ENCODE data around the gene TSTD2.
A peak's percentile ranks its signal among the peaks of the same experiment; 100 is the strongest.

Gene TSTD2

DNA sequence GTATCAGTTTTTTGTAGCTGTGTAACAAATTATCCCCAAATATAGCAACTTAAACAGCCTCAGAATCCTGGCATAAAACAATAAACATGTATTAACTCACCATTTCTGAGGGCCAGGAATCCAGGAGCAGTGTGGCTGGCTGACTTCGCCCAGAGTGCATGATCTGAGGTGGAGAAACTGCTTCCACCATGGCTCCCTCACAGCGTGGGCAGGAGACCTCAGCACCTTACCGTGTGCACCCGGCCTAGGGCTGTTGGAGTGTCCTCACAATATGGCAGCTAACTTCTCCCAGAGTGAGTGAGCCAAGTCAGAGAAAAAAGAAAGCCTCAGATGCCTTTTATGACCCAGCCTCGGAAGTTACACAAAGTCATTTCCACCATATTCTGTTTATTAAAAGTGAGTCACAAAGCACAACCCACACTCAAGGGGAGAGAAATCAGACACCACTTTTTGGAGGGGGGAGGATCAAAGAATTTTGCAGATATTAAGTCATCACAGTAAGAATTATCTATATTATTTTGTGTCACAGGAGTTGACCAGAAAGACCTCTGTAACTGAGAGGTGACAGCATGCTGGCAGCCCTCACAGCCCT is 59.6 kb downstream of the TSTD2 start:
- no peak overlapping the region for H4K8ac ChIP-seq (ENCODE audit: low read depth, low read length)
- no peaks in the 10 kb centered on the region for H3K36me3 ChIP-seq (replicated peaks in 1 of 2; ENCODE audit: control insufficient read depth in 2 of 2, insufficient read depth in 2 of 2, low read length in 2 of 2)
- no peak overlapping the region for H3K9ac ChIP-seq (ENCODE audit: low read depth, low read length, poor library complexity)
- H2BK12ac ChIP-seq (ENCODE audit: low read length), result no peak overlapping the region
- no peak overlapping the region for H3K27ac ChIP-seq (replicated peaks; ENCODE audit: low read length)
- H2AK5ac ChIP-seq (ENCODE audit: low read depth, low read length), result no peak overlapping the region
- WGBS, 2 donors (ENCODE audit: extremely low coverage in 2 of 2, insufficient read length in 2 of 2, insufficient replicate concordance in 1 of 2), result no CpG with 5 or more reads among the region's 5 CpGs
- H3K9me3 ChIP-seq (replicated peaks in 1 of 2; ENCODE audit: control insufficient read depth in 2 of 2, insufficient read depth in 1 of 2, low read depth in 1 of 2, low read length in 2 of 2), result no peaks in the 10 kb centered on the region
- no peak overlapping the region for H3K23ac ChIP-seq (ENCODE audit: low read depth, low read length, poor library complexity)
- peaks cover 0 to 3% (median 0%) of the 10 kb centered on the region in 3 experiments for H3K27me3 ChIP-seq (ENCODE audit: control insufficient read depth in 3 of 3, insufficient read depth in 3 of 3, low read depth in 1 of 3, low read length in 3 of 3)
- H3K14ac ChIP-seq (ENCODE audit: low read length), result no peak overlapping the region
- H3K79me1 ChIP-seq (ENCODE audit: low read depth, low read length), result no peaks in the 10 kb centered on the region
- H3K4me3 ChIP-seq (ENCODE audit: low read length in 2 of 2), result no peak overlapping the region
- no peak overlapping the region for H2BK120ac ChIP-seq (ENCODE audit: low read depth, low read length)
- H3K4me2 ChIP-seq (ENCODE audit: insufficient read depth, low read length, poor library complexity, severe bottlenecking), result no peak overlapping the region
- H2BK5ac ChIP-seq (ENCODE audit: low read length), result no peak overlapping the region
- no peak overlapping the region for H4K91ac ChIP-seq (ENCODE audit: low read depth, low read length, poor library complexity)
- DNase-seq (ENCODE audit: low spot score), result no peak
- H3K18ac ChIP-seq (ENCODE audit: low read length), result no peak overlapping the region
- no peak overlapping the region for H3K4ac ChIP-seq (ENCODE audit: low read length)
- no peaks in the 10 kb centered on the region for H3K4me1 ChIP-seq (ENCODE audit: control insufficient read depth in 2 of 2, insufficient read depth in 1 of 2, low read depth in 1 of 2, low read length in 2 of 2)
- no peak overlapping the region for H2AFZ ChIP-seq (ENCODE audit: low read length)
- H2BK15ac ChIP-seq (ENCODE audit: low read length), result no peak overlapping the region

DNA sequence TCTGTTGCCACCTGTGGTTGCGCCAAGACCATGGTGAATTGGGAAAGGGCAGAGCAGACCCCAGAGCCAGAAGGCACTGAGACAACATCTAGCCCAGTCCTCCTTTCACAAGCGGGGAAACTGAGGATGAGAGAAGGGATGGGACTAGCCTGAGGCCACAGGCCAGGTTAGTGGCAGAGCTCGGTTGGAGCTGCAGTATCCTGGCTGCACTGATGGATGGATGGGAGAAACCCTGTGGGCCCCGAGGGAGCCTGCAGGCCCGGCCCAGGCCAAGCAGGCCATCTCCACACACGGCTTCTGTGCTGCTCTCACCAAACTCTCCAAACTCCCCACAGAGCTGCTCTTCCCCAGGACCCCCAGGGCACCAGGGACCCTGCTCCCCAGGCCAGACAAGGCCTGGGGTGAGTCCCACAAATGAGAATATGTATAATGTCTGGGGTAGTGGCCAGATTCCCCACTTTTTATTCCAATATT is 60.2 kb downstream of the TSTD2 start:
- Histone ChIP-seq H3K14ac (ENCODE audit: low read length) (no peak overlapping the region), H3K4me2 (ENCODE audit: insufficient read depth, low read length, poor library complexity, severe bottlenecking) (no peak overlapping the region), H3K27ac (replicated peaks; ENCODE audit: low read length) (no peak overlapping the region), H3K23ac (ENCODE audit: low read depth, low read length, poor library complexity) (peak overlapping the region; percentile 26), H2AK5ac (ENCODE audit: low read depth, low read length) (no peak overlapping the region), H2BK12ac (ENCODE audit: low read length) (no peak overlapping the region), H2BK120ac (ENCODE audit: low read depth, low read length) (no peak overlapping the region), H4K91ac (ENCODE audit: low read depth, low read length, poor library complexity) (no peak overlapping the region), H2BK5ac (ENCODE audit: low read length) (no peak overlapping the region), H3K36me3 (replicated peaks in 1 of 2; ENCODE audit: control insufficient read depth in 2 of 2, insufficient read depth in 2 of 2, low read length in 2 of 2) (no peaks in the 10 kb centered on the region), H4K8ac (ENCODE audit: low read depth, low read length) (peak overlapping the region; percentile 66), H2AFZ (ENCODE audit: low read length) (no peak overlapping the region), H2BK15ac (ENCODE audit: low read length) (no peak overlapping the region), H3K4me3 (ENCODE audit: low read length in 2 of 2) (no peak overlapping the region), H3K79me1 (ENCODE audit: low read depth, low read length) (no peaks in the 10 kb centered on the region), H3K18ac (ENCODE audit: low read length) (peak overlapping the region; percentile 57), H3K9ac (ENCODE audit: low read depth, low read length, poor library complexity) (no peak overlapping the region), H3K9me3 (replicated peaks in 1 of 2; ENCODE audit: control insufficient read depth in 2 of 2, insufficient read depth in 1 of 2, low read depth in 1 of 2, low read length in 2 of 2) (no peaks in the 10 kb centered on the region), H3K27me3 (ENCODE audit: control insufficient read depth in 3 of 3, insufficient read depth in 3 of 3, low read depth in 1 of 3, low read length in 3 of 3) (no peaks in the 10 kb centered on the region), H3K4me1 (ENCODE audit: control insufficient read depth in 2 of 2, insufficient read depth in 1 of 2, low read depth in 1 of 2, low read length in 2 of 2) (no peaks in the 10 kb centered on the region), H3K4ac (ENCODE audit: low read length) (no peak overlapping the region)
- WGBS, 2 donors (ENCODE audit: extremely low coverage in 2 of 2, insufficient read length in 2 of 2, insufficient replicate concordance in 1 of 2), result no CpG with 5 or more reads among the region's 6 CpGs
- no peak for DNase-seq (ENCODE audit: low spot score)

DNA sequence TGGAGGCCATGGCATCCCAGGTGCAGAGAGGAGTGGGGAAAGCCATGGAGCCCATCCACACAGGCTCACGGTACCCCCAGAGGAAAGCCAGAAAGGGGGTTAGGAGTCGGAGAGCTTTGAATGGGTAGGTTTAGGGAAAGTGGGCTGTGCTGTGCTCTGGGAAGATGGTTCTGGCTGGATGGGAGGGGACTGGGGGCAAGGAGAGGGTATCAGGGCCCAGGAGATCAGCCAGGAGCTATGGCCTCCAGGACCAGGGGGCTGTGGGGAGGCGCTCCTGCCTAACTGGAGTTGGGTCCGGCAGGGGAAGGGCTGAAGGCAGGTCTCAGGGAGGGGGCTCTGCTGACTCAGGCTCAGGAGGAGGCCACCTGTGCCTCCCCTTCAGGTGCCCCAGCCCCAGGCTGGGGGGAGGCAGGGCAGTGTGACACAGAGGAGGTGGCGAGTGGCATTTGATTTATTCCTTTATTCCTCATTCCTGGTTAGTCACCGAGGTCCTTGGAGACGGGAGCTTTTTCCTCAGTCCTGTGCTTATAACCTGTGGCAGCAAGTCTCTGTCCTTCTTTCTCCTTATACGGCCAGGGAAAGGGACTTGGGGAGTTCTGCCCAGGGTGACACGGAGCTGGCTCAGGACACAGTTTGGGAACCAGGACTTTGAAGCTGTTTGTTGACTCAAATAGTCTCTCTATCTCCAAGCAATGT is 60.8 kb downstream of the TSTD2 start:
- no peak overlapping the region for H3K27ac ChIP-seq (replicated peaks; ENCODE audit: low read length)

DNA sequence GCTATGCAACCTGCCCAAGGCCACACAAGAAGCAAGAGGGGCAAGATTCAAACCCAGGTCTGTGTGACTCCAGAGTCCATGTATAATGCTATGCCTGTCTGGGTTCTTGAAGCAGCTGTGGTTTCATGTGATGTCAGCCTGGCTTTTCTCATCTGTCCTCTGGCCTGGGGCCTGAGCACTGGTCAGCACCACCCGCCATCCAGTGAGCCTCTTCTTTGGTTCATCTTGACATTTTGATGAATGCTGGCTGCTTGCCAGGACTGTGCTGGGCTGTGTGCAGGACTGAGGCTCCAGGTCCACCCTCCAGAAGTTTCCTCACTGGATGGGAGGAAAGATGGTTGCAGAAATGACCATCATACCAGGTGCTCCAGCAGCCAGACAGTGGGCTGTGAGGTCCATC is 61.5 kb downstream of the TSTD2 start:
- H2BK5ac ChIP-seq (ENCODE audit: low read length), result no peak overlapping the region
- no peak overlapping the region for H3K23ac ChIP-seq (ENCODE audit: low read depth, low read length, poor library complexity)
- H3K14ac ChIP-seq (ENCODE audit: low read length), result no peak overlapping the region
- DNase-seq (ENCODE audit: low spot score), result no peak
- H2AFZ ChIP-seq (ENCODE audit: low read length), result no peak overlapping the region
- WGBS, 2 donors (ENCODE audit: extremely low coverage in 2 of 2, insufficient read length in 2 of 2, insufficient replicate concordance in 1 of 2), result no CpG with 5 or more reads among the region's 1 CpG
- H3K36me3 ChIP-seq (replicated peaks in 1 of 2; ENCODE audit: control insufficient read depth in 2 of 2, insufficient read depth in 2 of 2, low read length in 2 of 2), result no peaks in the 10 kb centered on the region
- H3K27ac ChIP-seq (replicated peaks; ENCODE audit: low read length), result no peak overlapping the region
- H3K18ac ChIP-seq (ENCODE audit: low read length), result no peak overlapping the region
- H3K4me2 ChIP-seq (ENCODE audit: insufficient read depth, low read length, poor library complexity, severe bottlenecking), result no peak overlapping the region
- no peak overlapping the region for H4K8ac ChIP-seq (ENCODE audit: low read depth, low read length)
- no peak overlapping the region for H2AK5ac ChIP-seq (ENCODE audit: low read depth, low read length)
- H4K91ac ChIP-seq (ENCODE audit: low read depth, low read length, poor library complexity), result no peak overlapping the region
- H3K27me3 ChIP-seq (ENCODE audit: control insufficient read depth in 3 of 3, insufficient read depth in 3 of 3, low read depth in 1 of 3, low read length in 3 of 3), result peaks cover 0 to 2% (median 0%) of the 10 kb centered on the region in 3 experiments
- no peak overlapping the region for H2BK12ac ChIP-seq (ENCODE audit: low read length)
- H3K4me3 ChIP-seq (ENCODE audit: low read length in 2 of 2), result no peak overlapping the region
- H2BK15ac ChIP-seq (ENCODE audit: low read length), result no peak overlapping the region
- H2BK120ac ChIP-seq (ENCODE audit: low read depth, low read length), result no peak overlapping the region
- no peaks in the 10 kb centered on the region for H3K9me3 ChIP-seq (replicated peaks in 1 of 2; ENCODE audit: control insufficient read depth in 2 of 2, insufficient read depth in 1 of 2, low read depth in 1 of 2, low read length in 2 of 2)
- H3K9ac ChIP-seq (ENCODE audit: low read depth, low read length, poor library complexity), result no peak overlapping the region
- H3K79me1 ChIP-seq (ENCODE audit: low read depth, low read length), result no peaks in the 10 kb centered on the region
- no peaks in the 10 kb centered on the region for H3K4me1 ChIP-seq (ENCODE audit: control insufficient read depth in 2 of 2, insufficient read depth in 1 of 2, low read depth in 1 of 2, low read length in 2 of 2)
- H3K4ac ChIP-seq (ENCODE audit: low read length), result no peak overlapping the region

More for the DNA sequence above, 60.8 kb downstream of the TSTD2 start:
- H3K4ac ChIP-seq (ENCODE audit: low read length), result no peak overlapping the region
- no peak overlapping the region for H2BK15ac ChIP-seq (ENCODE audit: low read length)
- no peaks in the 10 kb centered on the region for H3K36me3 ChIP-seq (replicated peaks in 1 of 2; ENCODE audit: control insufficient read depth in 2 of 2, insufficient read depth in 2 of 2, low read length in 2 of 2)
- H2BK5ac ChIP-seq (ENCODE audit: low read length), result no peak overlapping the region
- no CpG with 5 or more reads among the region's 9 CpGs for WGBS, 2 donors (ENCODE audit: extremely low coverage in 2 of 2, insufficient read length in 2 of 2, insufficient replicate concordance in 1 of 2)
- peak overlapping the region; percentile 31 for H2BK12ac ChIP-seq (ENCODE audit: low read length)
- no peaks in the 10 kb centered on the region for H3K9me3 ChIP-seq (replicated peaks in 1 of 2; ENCODE audit: control insufficient read depth in 2 of 2, insufficient read depth in 1 of 2, low read depth in 1 of 2, low read length in 2 of 2)
- no peak overlapping the region for H3K14ac ChIP-seq (ENCODE audit: low read length)
- no peak overlapping the region for H3K9ac ChIP-seq (ENCODE audit: low read depth, low read length, poor library complexity)
- H2AK5ac ChIP-seq (ENCODE audit: low read depth, low read length), result no peak overlapping the region
- H3K4me3 ChIP-seq (ENCODE audit: low read length in 2 of 2), result no peak overlapping the region
- DNase-seq (ENCODE audit: low spot score), result no peak
- no peak overlapping the region for H4K8ac ChIP-seq (ENCODE audit: low read depth, low read length)
- H3K18ac ChIP-seq (ENCODE audit: low read length), result peak overlapping the region; percentile 36
- no peaks in the 10 kb centered on the region for H3K79me1 ChIP-seq (ENCODE audit: low read depth, low read length)
- peak overlapping the region; percentile 26 for H3K23ac ChIP-seq (ENCODE audit: low read depth, low read length, poor library complexity)
- H4K91ac ChIP-seq (ENCODE audit: low read depth, low read length, poor library complexity), result no peak overlapping the region
- H2BK120ac ChIP-seq (ENCODE audit: low read depth, low read length), result no peak overlapping the region
- peaks cover 0 to 2% (median 0%) of the 10 kb centered on the region in 3 experiments for H3K27me3 ChIP-seq (ENCODE audit: control insufficient read depth in 3 of 3, insufficient read depth in 3 of 3, low read depth in 1 of 3, low read length in 3 of 3)
- H2AFZ ChIP-seq (ENCODE audit: low read length), result no peak overlapping the region
- no peak overlapping the region for H3K4me2 ChIP-seq (ENCODE audit: insufficient read depth, low read length, poor library complexity, severe bottlenecking)
- no peaks in the 10 kb centered on the region for H3K4me1 ChIP-seq (ENCODE audit: control insufficient read depth in 2 of 2, insufficient read depth in 1 of 2, low read depth in 1 of 2, low read length in 2 of 2)

Measured in neuronal stem cell (in vitro differentiated cells).